ENCODE measurements around the gene YPEL5.
"Not testable (repeated sequence)": the region's sequence is repeated elsewhere in the genome, so short reads cannot be mapped to it uniquely, and the experiment has no call there.

YPEL5 gene

GRCh38 chr2:30146337-30147195 lies at the start of gene YPEL5:
YPEL5 (plus strand) TSS chr2:30147007; CDS start chr2:30156652, 9,645 bp downstream.
- peak; percentile 99 for DNase-seq (ENCODE audit: low read depth)

- no peak for DNase-seq (ENCODE audit: low read depth)
Observed at GRCh38 chr2:30098266-30099005, 48.4 kb upstream of the YPEL5 start.

- not testable (repeated sequence) for DNase-seq (ENCODE audit: low read depth)
Observed at GRCh38 chr2:30099366-30099765, 47.4 kb upstream of the YPEL5 start.

GRCh38 chr2:30100691-30101090 lies 46.1 kb upstream of the YPEL5 start:
- DNase-seq (ENCODE audit: low read depth), result not testable (repeated sequence)

- DNase-seq (ENCODE audit: low read depth), result no peak
Observed at GRCh38 chr2:30104307-30104706, 42.5 kb upstream of the YPEL5 start.

GRCh38 chr2:30105556-30105955 lies 41.3 kb upstream of the YPEL5 start:
- DNase-seq (ENCODE audit: low read depth), result no peak

- no peak for DNase-seq (ENCODE audit: low read depth)
Observed at GRCh38 chr2:30106543-30106942, 40.3 kb upstream of the YPEL5 start.

GRCh38 chr2:30108192-30108591 lies 38.6 kb upstream of the YPEL5 start:
- no peak for DNase-seq (ENCODE audit: low read depth)

GRCh38 chr2:30108851-30109250 lies 38.0 kb upstream of the YPEL5 start:
- no peak for DNase-seq (ENCODE audit: low read depth)

- DNase-seq (ENCODE audit: low read depth), result no peak
Observed at GRCh38 chr2:30109856-30110255, 37.0 kb upstream of the YPEL5 start.

- no peak for DNase-seq (ENCODE audit: low read depth)
Observed at GRCh38 chr2:30110773-30111172, 36.0 kb upstream of the YPEL5 start.

GRCh38 chr2:30111186-30111585 lies 35.6 kb upstream of the YPEL5 start:
- DNase-seq (ENCODE audit: low read depth), result not testable (repeated sequence)

GRCh38 chr2:30112561-30112960 lies 34.2 kb upstream of the YPEL5 start:
- DNase-seq (ENCODE audit: low read depth), result no peak

- no peak for DNase-seq (ENCODE audit: low read depth)
Observed at GRCh38 chr2:30113617-30114293, 33.1 kb upstream of the YPEL5 start.

- DNase-seq (ENCODE audit: low read depth), result peak; percentile 28
Observed at GRCh38 chr2:30115141-30115980, 31.4 kb upstream of the YPEL5 start.

- DNase-seq (ENCODE audit: low read depth), result no peak
Observed at GRCh38 chr2:30115981-30116285, 30.9 kb upstream of the YPEL5 start.

GRCh38 chr2:30122362-30122761 lies 24.4 kb upstream of the YPEL5 start:
- DNase-seq (ENCODE audit: low read depth), result no peak

- DNase-seq (ENCODE audit: low read depth), result no peak
Observed at GRCh38 chr2:30127016-30127893, 19.6 kb upstream of the YPEL5 start.

GRCh38 chr2:30134582-30134981 lies 12.2 kb upstream of the YPEL5 start:
- DNase-seq (ENCODE audit: low read depth), result no peak

GRCh38 chr2:30135541-30135940 lies 11.3 kb upstream of the YPEL5 start:
- DNase-seq (ENCODE audit: low read depth), result no peak

Data from stimulated activated CD4-positive, alpha-beta T cell treated with anti-CD3 and anti-CD28 coated beads, Interleukin-2, amount 100 ng/mL, for 4 hours (primary cell).